C1 segment of cervical spinal cord (tissue), 14 donors: ENCODE results near the gene COX6A2.

ENCODE experiments used
- DNase-seq, 14 donors: peaks; one replicate each; lab custom pipeline; 2025; lab: John Stamatoyannopoulos, UW

Gene COX6A2

GRCh38 chr16:31410082-31410481 is 18.1 kb downstream of the COX6A2 start:
- no peak for DNase-seq

DNA sequence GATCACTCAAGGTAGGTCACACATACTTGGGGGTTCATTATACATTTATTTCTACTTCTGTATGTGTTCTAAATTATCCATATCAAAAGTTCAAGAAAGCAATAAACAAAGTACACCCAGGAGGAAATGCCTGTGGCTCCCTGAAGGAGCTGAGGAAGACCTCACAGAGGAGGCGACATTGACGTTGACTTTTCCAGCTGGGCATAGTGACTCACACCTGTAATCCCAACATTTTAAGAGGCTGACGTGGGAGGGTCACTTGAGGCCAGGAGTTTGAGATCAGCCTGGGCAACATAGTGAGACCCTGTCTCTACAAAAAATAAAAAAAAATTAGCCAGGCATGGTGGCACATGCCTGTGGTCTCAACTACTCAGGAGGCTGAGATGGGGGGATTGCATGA is 18.7 kb downstream of the COX6A2 start:
- DNase-seq, result no peak

- no peak for DNase-seq
Measured at GRCh38 chr16:31407406-31407805, 20.8 kb downstream of the COX6A2 start.

- DNase-seq, result no peak
Measured at GRCh38 chr16:31404353-31405064, 23.7 kb downstream of the COX6A2 start.

DNA sequence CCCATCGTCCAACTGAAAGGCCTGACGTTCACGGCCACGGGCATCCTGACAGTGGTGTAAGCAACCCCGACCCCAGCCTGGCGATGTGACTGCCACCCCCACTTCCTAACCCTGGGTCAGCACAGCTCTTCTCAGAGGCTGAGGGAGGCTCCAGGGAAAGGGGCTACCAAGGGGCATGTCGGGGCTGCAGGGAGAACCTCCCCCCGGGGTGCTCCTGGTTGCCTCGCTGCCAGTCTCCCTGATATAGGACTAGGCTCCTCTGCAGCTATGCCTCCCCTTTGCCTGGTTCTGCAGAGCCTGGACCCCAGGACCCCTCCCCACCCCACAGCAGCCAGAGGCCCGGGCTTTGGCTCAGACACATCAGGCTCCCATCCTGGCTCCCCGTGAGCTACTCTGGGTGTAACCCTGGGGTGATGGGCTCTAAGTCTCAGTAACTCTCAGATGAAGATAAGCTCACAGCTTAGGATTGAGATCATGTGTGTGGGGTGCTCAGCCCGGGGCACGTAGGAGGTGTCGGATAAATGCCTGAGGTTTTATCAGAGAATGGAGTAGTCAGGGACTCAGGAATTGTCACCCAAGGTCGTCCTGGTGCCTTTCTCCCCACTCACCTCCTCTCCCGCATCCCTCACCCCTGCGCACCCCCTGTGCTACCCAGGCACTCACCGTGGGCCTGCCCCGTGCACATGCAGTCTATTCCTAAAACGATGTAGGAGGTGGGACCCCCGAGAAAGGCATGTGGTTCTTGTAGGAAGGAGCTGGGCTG is 24.4 kb downstream of the COX6A2 start:
- DNase-seq, result no peak

GRCh38 chr16:31402687-31403086 is 25.5 kb downstream of the COX6A2 start:
- DNase-seq, result no peak

DNA sequence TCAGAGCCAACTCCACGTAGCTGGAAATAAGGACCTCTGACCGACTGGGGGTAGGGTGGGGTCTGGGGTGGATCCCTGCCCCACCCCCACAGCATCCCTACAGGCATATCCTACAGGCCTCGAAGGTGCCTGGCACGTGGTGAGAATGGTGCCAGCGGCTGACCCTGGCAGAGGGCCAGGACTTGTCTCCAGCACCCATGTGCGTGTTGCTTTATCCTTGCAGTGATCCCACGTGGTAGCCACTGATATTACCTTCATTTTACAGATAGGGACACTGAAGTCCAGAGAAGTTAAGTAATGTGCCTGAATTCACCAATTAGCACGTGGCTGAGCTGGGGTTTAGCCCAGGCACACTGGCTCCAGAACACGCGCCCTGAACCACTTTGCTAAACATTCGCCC is 26.7 kb downstream of the COX6A2 start:
- no peak for DNase-seq

DNA sequence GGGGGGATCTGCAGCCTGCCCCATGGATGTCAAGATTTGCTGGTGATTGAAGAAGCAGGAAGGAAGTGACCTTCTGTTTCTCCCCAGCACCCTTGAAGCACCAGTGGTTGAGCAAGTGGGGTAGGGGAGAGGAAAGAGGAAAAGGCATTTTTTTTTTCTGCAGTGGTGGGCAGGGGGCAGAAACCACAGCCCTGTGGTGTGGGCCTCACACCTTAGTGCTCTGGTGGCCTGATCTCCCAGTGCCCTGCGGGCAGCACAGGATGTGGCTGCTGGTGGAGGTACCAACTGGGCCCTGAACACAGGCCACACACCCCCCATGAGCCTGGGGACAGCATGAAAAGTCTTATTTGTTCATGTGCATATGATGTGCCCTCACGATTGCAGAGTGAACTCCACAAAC is 28.0 kb downstream of the COX6A2 start:
- DNase-seq, result no peak

DNA sequence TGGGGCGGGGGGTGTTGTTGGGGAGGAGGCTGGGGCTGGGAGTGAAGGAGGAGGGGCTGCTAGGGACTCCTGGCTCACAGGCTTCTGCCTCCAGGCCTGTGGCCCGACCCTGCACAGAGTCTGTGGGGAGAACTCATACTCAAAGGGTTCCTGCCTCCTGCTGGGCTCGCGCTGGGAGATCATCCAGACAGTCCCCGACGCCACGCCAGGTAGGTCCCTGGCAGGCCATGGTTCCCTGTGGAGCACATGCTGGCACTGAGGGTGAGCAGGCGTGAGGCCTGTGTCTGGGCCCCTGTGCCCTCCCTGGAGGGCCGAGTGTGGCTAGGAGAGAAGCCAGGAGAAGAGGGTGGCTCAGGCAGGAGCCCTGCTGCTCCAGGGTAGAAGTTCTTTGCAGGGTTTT is 30.5 kb downstream of the COX6A2 start:
- DNase-seq, result no peak

- no peak for DNase-seq
Measured at GRCh38 chr16:31397096-31397660, 31.0 kb downstream of the COX6A2 start.

DNA sequence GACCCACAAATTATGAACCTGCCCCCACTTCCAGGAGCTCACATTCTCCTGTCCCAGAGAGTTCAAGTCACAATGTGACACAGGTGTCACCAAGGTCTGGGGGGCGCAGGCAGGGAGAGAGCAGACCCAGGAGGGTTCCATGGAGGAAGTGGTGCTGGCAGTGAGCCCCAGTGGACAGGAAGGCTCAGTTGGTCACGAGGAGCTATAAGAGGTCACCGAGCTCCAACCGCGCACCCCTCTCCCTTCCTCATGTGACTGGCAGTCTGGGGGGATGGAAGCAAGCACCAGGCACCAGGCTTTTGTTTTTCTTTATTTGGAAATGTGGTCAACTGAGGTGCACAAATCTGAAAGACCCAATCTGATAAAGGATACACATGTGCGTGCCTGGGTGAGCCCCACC is 32.5 kb downstream of the COX6A2 start:
- DNase-seq, result peak in 3 of 14 donors; percentile 2 to 13 (median 6)

- no peak for DNase-seq
Measured at GRCh38 chr16:31393056-31393455, 35.1 kb downstream of the COX6A2 start, which contains the start of gene ITGAD. TSS of gene ITGAD (plus strand) at chr16:31393335. CDS start at chr16:31393361, 26 bp downstream.

- no peak for DNase-seq
Measured at GRCh38 chr16:31390504-31391041, 37.6 kb downstream of the COX6A2 start.

- no peak for DNase-seq
Measured at GRCh38 chr16:31388535-31388934, 39.6 kb downstream of the COX6A2 start.

DNA sequence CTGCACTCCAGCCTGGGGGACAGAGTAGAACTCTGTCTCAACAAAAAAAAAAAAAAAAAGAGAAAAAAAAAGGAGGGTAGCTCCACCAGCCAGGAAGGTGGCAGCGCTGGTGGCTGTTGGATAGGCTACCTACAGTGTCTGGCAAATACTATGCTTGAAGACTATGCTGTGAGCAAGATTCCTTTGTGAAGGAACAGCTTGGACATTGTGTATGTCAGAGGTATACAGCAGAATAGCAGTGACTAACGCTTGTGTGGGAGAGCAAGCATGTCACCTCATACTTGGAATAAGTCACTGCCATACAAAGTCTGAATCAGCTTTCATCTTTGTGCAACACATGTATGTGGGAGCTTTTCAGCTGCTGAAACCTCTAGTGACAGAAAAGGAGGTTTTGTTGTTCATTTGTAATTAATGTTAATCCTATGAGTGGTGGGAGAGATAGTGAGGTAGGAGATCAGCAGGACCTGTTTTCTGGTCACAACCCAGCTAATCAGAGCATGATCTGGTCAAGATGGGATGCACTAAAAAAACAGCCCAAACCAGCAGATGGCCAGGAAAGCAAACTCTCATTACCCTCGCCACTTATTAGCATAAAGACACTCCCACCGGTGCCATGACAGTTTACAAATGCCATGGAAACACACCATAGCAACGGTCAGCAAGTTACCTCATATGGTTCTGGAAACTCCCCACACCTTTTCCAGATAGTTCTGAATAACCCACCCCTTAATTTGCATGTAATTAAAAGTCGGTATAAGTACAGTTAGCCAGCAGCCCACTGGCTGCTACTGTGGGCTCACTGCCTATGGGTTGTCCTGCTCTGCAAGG is 41.8 kb downstream of the COX6A2 start:
- DNase-seq, result peak in 1 of 14 donors; percentile 13

DNA sequence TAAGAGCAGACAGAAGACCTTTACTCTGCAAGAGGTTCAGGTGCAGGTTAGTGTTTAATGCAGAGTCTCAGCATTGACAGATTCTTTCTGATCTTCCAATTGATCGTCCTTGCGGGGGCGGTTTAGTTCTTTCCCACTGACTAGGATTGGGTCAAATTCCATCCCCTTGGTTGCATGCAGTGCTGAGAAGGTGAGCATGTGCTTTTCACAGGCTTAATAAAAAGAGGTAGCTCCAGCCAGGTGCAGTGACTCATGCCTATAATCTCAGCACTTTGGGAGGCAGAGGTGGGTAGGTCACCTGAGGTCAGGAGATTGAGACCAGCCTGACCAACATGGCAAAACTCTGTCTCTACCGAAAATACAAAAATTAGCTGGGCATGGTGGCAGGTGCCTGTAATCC is 42.5 kb downstream of the COX6A2 start:
- no peak for DNase-seq

DNA sequence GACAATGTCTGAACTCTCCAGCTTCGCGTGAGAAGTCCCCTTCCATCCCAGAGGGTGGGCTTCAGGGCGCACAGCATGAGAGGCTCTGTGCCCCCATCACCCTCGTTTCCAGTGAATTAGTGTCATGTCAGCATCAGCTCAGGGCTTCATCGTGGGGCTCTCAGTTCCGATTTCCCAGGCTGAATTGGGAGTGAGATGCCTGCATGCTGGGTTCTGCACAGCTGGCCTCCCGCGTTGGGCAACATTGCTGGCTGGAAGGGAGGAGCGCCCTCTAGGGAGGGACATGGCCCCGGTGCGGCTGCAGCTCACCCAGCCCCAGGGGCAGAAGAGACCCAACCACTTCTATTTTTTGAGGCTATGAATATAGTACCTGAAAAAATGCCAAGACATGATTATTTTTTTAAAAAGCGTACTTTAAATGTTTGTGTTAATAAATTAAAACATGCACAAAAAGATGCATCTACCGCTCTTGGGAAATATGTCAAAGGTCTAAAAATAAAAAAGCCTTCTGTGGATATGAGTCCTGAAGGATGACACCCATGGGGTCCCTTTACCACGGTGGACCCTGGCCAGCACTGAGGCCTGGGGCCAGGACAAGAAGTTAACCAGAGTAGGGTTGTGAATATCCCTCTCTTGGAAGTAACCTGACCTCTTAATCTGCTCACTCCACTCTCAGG is 45.5 kb downstream of the COX6A2 start:
- DNase-seq, result peak in 5 of 14 donors; percentile 2 to 55 (median 14)

- DNase-seq, result no peak
Measured at GRCh38 chr16:31380201-31380600, 48.0 kb downstream of the COX6A2 start.
